GM18508 (cell line): Measurements from ENCODE around the gene MYO3B.

Experiments
- ATAC-seq: cut with Tn5 transposase; IDR thresholded peaks from one replicate; pipeline ENCODE4 v1.9.1; 2021; ENCODE audit warnings: moderate number of reproducible peaks; ENCODE audit not compliant: insufficient read depth, unreplicated experiment

MYO3B gene

DNA sequence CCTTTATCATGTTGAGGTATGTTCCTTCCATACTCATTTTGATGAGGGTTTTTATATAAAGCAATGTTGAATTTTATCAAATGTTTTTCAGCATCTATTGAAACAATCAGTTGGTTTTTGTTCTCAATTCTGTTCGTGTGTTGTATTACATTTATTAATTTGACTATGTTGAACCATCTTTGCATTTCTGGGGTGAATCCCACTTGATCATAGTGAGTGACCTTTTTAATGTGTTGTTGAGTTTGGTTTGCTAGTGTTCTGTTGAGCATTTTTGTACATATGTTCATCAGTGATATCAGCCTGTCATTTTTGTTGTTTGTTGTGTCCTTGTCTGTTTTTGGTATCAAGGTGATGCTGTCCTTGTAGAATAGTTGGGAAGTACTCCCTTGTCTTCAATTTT lies 110.9 kb downstream of the MYO3B start:
- ATAC-seq, result no peak

DNA sequence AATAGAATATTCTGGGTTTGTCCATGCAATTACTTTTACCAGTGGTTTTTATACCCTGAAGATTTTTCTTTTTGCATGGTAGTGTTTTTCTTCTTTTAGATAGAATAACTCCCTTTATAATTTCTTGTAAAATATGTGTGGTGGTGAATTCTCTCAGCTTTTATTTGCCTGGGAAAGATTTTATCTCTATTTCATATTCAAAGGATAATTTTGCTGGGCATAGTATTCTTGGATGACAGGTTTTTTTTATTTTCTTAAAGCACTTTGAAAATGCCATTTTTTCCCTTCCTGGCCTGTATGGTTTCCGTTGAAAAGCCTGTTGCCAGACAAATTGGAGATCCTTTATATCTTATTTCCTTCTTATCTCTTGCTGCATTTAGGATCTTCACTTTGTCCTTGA lies 113.5 kb downstream of the MYO3B start:
- ATAC-seq, result no peak

DNA sequence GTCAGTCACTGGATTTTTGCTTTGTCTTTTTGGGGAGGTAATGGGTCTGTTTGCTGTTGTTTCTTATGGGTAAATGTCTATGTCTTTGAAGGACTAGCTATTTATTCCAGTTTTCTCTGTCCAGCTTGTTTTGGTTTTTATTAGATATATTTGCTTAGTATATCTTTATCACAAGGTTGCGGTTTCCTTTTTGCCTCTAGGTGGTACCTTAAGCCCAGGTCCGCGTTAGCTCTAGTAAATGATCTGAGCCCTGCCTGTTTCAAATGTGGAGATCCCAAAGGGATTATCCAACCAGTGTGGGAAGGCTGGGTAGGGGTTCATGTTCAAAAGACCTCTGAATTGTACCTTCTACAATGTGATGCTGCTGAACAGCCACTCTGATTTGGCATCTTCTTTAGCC lies 114.5 kb downstream of the MYO3B start:
- no peak for ATAC-seq

DNA sequence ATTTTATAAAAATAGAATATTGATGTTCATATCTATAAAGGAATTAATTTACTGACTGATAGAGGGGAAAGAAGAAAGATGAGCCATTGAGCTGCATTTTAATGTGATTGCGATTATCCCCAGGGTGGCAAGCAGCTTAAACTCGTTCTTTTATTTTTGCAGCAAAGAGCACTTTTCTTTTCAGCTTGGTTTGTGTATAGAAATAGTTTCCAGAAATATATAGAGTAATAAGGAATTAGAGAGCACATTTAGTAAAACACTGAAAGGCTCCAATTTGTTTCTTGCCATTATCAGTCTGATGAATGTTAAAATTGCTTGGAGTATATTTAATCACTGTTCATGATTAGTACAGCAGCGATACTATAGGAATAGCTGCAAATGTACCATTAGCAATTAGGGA lies 119.5 kb downstream of the MYO3B start:
- ATAC-seq, result no peak

DNA sequence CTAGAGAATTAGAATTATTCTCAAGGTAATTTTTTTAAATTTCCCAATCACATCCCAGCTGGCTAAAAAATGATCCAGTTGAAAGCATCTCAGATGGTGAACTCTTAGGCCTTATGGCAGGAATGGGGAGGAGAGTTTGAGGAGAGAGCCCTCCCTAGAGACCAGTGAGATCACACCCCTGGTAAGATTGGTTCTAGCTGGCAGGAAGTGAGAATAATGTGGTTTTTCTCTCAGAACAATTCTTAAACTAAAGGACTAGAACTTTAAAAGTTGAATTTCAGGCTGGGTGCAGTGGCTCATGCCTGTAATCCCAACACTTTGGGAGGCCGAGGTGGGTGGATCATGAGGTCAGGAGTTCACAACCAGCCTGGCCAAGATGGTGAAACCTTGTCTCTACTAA lies 120.2 kb downstream of the MYO3B start:
- no peak for ATAC-seq

DNA sequence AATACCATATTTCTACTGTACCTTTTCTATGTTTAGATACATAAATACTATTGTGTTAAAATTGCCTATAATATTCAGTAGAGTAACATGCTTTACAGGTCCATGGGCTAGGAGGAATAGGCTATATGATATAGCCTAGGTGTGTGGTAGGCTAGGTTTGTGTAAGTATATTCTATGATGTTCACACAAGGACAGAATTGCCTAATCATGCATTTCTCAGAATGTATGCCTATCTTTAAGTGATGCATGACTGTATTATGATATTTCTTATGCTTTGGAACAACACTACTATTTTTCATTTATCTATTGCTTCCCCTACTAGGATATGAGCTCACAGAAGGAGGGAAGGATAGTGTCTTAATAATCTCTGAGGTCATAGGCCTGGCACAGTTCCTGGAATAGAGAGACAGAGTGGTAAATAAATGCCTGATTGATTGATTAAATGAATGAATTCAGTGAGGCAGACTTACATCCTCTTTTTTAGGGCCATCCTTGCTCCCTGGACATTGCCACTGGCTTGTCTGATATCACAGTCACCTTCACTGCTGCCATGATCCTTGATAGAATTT lies 121.0 kb downstream of the MYO3B start:
- no peak for ATAC-seq

DNA sequence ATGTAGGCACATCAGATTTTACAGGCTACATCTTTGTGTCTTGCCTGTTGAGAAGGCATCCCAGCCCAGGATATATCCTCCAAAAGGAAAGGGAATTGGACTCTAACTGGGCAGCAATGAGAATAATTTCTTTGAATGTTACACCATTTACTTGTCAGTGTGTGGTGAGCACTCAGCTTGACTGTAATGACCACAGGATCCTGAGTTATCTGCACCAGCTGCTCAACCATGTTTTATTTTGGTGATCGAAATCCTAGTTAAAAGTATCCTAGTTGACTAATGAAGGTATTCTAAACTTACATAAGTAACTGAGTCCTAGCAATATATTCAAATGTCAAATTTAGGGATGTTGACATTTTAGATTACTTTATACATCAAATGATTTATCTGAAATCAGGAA lies 123.0 kb downstream of the MYO3B start:
- no peak for ATAC-seq

DNA sequence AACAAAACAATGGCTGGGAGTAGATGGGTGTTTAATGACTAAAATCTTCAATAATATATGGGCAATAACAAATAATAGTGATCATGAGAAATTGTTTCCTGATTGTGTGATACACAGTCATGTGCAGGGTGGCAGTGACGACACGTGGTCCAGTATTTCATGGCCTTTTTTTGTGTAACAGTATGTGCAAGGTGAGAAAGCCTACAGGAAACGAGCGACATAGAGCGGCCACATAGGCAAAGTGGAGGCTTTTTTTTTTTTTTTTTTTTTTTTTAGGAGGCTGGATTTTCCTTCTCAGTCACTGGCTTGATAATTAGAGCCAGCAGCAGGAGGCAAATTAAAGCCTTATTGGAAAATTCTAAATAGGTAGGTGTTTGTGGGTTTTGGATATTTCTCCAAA lies 123.7 kb downstream of the MYO3B start:
- ATAC-seq, result no peak

DNA sequence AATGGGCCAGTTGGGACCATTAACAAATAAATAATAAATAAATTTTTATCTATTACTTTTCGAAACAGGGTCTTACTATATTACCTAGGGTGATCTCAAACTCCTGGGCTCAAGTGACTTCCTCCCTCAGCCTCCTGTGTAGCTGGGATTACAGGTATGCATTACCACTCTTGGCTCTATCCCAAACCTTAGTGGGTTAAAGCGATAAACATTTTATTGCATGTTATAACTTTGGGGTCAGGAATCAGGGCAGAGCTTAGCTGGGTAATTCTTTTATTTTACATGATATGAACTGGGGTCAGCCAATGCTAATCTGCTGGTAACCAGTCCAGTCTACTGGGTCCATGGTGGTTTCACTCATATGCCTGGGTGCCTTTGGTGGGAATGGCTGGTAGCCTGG lies 127.8 kb downstream of the MYO3B start:
- ATAC-seq, result no peak

DNA sequence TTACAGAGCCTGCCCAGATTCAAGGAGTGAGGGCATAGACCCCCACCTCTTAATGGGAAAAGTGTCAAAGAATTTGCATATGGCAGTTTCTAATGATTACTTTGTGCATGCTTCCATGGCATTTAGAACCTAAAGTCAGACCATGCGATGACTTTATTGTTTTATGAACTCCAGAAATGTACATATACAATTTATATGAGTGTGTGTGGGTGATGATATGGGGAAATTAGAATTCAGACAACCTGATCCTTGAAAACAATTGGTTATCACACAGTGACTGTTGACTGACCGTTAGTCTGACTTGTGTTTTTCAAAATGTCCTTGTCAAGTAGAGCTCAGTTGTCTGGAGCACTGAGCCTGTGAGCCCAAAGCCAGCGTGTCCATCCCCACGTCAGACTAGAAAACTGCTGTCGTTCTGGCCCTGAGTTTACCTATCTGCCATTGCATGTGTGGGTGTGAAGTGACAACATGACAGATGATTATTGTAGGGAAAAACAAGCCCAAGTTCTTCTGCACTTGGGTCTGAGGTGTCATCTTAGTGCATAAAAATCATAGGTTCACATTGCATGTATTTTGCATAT lies 128.4 kb downstream of the MYO3B start:
- no peak for ATAC-seq

DNA sequence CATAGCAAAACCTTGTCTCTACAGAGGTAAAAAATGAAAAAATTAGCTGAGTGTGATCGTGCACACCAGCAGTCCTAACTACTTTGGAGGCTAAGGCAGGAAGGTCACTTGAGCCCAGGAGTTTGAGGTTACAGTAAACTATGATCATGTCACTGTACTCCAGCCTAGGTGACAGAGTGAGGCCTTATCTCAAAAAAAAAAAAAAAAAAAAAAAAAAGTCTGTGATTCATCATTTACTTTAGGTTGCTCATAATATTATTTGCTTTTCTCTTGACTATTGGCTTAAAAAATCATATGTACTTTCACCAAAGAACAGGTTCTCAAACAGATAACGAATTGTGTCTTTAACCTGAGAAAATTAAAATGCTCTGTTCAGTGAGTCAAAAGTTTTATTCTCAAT lies 129.1 kb downstream of the MYO3B start:
- ATAC-seq, result no peak

DNA sequence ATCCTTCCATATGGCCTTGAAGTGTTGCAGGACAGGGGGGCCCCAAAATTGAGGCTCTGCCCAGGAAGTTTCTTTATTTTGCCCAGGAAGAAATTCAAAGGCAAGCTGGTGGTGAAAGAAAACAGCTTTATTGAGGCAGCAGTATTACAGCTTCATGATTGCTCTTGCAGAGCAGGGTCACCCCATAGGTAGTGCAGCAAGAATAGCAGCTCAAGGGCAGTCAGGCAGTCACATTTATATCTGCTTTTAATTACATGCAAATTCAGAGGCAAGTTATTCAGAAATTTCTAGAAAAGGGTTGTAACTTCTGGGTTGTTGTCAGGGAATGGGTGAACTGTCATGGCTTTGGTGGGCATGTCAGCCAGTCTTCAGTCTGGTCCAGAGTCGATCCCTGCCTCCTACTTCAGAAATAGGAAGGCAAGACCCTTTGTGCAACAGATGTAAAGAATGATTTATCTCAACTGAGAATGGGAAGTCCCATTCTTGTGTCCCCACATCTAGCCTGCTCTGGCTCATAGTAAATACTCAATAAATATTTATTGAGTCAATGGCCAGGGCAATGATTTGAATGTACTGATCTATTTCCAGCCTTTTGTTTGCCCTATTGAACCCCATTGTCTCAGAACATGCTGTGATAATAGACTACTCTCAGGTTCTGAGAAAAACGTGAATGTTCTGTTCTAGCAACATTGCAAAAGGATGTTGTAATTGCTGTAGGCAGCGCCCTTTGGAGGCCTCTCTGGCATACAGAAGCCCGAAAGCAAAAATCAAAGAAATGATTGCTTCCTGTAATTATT lies 129.8 kb downstream of the MYO3B start:
- ATAC-seq, result no peak

DNA sequence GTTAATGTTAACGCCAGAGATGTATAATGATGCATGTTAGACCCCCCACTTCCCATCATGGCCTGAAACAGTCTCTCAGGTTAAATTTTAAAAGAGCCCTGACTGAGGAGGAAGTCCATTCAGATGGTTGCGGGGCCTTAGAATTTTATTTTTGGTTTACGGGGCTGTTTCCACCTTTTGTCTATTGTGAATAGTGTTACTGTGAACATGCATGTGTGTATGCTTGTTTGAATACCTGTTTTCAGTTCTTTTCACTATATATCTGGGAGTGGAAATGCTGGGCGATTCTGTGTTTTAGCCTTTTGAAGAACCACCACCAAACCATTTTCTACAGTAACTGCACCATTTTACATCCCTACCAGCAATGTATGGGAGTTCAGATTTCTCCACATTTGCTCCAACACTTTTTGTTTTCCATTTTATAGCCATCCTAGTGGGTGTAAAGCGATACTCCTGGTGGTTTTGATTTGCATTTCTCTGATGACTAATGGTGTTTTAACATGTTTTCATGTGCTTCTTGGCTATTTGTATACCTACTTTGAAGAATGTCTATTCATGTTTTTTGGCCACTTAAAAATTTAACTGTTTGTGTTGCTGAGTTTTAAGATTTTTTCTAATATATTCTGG lies 133.0 kb downstream of the MYO3B start:
- no peak for ATAC-seq

DNA sequence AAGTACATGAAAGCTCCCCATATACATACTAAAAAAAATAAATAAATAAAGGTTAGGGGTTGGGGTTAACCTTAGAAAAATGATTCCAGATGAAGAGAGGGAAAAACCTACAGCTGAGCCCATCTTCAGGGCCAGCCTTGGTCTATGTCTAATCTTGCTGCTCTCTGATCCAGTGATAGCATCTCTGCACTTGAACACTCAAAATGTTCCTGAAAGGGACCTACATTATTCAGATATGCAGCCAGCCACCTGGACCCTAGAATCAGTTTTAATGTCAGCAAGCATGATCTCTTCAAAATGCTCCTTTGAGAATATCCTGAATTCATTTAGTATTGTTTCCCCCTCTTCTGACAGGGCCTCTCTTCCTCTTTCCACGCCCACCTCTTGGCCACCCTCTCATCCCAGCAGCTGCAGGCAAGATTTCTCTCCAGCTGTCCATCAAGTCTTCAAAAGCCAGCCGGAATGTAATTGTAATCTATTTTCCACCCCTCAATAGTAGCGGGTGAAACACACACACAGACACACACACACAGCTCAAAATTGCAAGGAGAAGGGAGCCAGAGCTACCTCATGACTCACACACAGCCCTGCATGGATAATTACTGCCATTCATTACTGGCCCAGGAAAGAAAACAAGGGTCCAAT lies 135.5 kb downstream of the MYO3B start:
- no peak for ATAC-seq

DNA sequence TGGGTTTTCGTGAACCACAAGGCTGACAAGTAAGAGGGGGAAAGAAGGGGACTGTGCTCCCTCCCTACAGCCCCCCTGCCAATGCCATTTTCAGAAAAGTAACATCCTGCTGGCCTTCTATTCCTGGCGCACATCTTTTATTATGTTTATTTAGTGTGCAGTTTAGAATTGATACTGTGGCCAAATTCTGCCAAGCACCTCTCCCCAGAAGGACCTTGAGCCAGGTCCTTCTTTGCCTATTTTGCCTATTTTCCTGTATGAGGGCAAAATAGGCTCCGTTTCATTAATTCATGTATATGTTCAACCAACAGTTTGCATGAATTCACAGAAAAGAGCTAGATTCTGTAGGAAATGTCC lies 136.0 kb downstream of the MYO3B start:
- no peak for ATAC-seq

DNA sequence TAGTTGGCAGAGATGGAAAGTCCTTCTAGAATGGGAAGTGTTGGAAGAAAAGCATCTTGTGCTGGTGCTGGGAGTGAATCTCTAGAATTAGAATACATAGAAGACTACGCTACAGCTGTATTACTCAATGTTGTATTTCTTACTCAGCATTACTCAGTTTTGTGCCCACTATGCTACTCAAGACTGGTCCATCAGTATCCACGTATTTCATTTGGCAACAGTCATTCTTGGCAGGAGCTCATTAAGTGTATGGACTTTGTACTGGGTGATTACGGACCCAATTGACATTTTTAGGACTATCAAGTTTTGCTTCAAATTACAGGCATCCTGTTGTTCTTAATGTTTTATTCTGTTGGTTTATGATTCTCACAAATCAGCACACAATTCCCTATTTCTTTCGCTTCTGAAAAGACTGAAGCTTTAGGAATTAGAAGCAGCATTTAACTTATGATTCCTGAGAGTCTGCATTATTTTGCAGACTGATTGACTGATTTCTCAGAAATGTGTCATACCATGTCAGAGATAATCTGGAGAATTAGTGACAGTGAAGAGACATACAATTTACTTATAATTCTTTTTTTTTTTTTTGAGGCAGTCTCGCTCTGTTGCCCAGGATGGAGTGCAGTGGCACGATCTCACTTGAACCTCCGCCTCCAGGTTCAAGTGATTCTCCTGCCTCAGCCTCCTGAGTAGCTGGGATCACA lies 136.9 kb downstream of the MYO3B start:
- no peak for ATAC-seq

DNA sequence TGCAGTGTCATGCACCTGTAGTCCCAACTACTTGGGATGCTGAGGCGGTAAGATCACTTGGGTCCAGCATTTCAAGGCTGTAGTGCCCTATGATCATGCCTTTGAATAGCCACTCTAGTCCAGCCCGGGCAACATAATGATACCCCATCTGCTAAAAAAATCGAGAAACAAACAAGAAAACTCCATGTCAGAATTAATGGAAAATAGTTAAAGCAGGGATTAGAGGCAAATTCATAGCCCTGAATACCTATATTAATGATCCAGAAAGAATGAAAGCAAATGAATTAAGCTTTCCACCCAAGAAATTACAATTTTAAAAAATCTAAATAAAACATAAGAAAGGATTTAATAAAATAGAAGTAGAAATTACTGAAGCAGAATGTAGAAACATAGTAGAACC lies 143.0 kb downstream of the MYO3B start:
- ATAC-seq, result no peak

DNA sequence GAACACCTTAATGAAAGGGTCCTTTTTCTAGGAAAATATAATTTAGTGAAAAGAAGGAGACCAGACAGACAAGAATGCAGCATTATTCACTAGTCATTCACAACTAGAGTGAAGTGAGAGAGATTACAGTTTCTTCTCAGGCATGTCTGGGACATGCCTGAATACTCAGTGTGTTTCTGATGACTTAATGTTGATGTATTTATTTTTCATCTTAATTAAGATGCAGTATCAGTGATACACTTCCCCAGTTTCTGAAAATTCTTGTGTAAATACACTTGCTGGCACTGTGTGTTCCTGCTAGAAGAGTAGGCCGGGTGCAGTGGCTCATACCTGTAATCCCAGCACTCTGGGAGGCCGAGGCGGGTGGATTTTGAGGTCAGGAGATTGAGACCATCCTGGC lies 143.6 kb downstream of the MYO3B start:
- ATAC-seq, result no peak

DNA sequence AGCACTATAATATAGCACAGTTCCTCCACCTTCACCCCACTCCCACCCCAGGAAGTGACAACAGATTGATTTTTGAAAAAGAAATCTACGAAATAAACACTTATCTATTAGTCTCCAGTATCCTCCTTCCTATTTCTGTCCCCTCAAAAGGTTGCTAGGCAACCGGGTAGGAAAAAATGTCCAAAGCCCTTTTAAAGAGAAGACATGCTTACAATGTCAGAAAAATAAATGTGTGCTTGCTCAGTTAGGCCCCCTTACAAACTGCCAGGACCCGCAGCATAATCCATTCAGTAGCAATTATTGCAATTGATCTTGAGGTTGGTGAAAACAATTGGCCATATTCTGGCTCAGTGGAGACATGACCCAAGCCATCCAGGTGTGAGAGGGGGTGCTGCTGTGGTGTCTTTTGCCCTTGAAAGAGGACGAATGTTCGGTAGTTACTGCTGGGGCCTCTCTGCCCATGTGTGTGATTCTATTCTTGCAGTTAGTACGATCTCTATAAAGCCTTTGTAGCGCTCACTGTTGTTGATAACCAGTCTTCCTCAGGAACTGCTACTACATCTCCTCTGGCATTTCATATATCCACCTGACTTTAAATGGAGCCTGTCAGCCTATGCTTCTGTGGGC lies 144.3 kb downstream of the MYO3B start:
- ATAC-seq, result no peak

DNA sequence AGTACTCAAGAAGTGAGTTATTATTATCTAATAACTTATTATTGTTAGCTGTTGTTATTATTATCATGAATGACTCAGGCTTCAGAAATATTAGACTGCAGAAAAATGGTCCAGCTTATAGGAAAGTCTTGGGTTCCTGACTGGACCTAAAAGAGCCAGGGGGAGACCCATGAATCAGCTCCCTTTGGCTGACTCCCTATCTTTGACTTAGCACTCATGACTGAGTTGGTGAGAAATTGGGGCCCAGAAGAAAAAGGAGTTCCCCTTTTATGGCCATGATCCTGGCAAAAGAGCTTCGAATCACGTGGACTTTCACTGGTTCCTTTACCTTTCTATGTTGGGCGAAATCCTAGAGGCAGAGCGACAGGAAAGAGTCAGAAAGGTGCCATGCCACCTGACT lies 145.8 kb downstream of the MYO3B start:
- ATAC-seq, result no peak
